Esophagus muscularis mucosa (tissue), 4 donors: ENCODE data around the gene ANKRD35.

Experiments used
- CTCF ChIP-seq, 3 experiments: fragments of 200-600 bp in 2 of 3; fragments of 450-650 bp in 1 of 3; sonication (generic) in 2 of 3; IDR thresholded peaks; one replicate each; pipeline ENCODE4 v1.5.1; 2017 to 2019; ENCODE audit warnings: antibody characterized with exemption in 3 of 3, mild to moderate bottlenecking in 2 of 3, moderate library complexity in 1 of 3
- EP300 ChIP-seq: sonication (generic); formaldehyde crosslinking; IDR thresholded peaks from one replicate; pipeline ENCODE4 v1.6.1; 2017; ENCODE audit warnings: antibody characterized with exemption
- POLR2A ChIP-seq: fragments of 450-650 bp; IDR thresholded peaks from one replicate; pipeline ENCODE4 v1.6.1; 2017; ENCODE audit warnings: antibody characterized with exemption, moderate library complexity, mild to moderate bottlenecking, low read depth

GRCh38 chr1:145877923-145878486 is 7.7 kb downstream of the ANKRD35 start:
- TF ChIP-seq CTCF (IDR thresholded peaks at IDR 0.05) (no peak), POLR2A (no peak), EP300 (no peak)
